T-helper 9 cell (primary cell): ENCODE measurements around the gene RIPOR3.
"Not testable (repeated sequence)": the region's sequence is repeated elsewhere in the genome, so short reads cannot be mapped to it uniquely, and the experiment has no call there.

Source experiments
- DNase-seq: peaks from one replicate; pipeline ENCODE4 v3.0.0-alpha.2; 2020

The RIPOR3 gene

GRCh38 chr20:50701041-50701963 lies 10.0 kb upstream of the RIPOR3 start:
- no peak for DNase-seq

GRCh38 chr20:50699688-50700087 lies 8.3 kb upstream of the RIPOR3 start:
- DNase-seq = no peak

- not testable (repeated sequence) for DNase-seq
These were observed 6.9 kb upstream of the RIPOR3 start for GRCh38 chr20:50698255-50698654.

- no peak for DNase-seq
These were observed 4.0 kb upstream of the RIPOR3 start for GRCh38 chr20:50695135-50695872.

GRCh38 chr20:50694379-50695134 lies 3.2 kb upstream of the RIPOR3 start:
- DNase-seq = no peak

GRCh38 chr20:50693001-50693400 lies 1.7 kb upstream of the RIPOR3 start:
- DNase-seq = no peak

- no peak for DNase-seq
These were observed 1.2 kb upstream of the RIPOR3 start for GRCh38 chr20:50692552-50692933.

- no peak for DNase-seq
These were observed 520 bp upstream of the RIPOR3 start for GRCh38 chr20:50691573-50692551.

- DNase-seq = no peak
These were observed 1.3 kb downstream of the RIPOR3 start for GRCh38 chr20:50689864-50690649.

GRCh38 chr20:50688256-50688975 lies 2.9 kb downstream of the RIPOR3 start:
- no peak for DNase-seq

- no peak for DNase-seq
These were observed 4.5 kb downstream of the RIPOR3 start for GRCh38 chr20:50686821-50687220.

GRCh38 chr20:50683570-50683969 lies 7.8 kb downstream of the RIPOR3 start:
- DNase-seq = no peak

- DNase-seq = no peak
These were observed 8.3 kb downstream of the RIPOR3 start for GRCh38 chr20:50682947-50683530.

- no peak for DNase-seq
These were observed 9.3 kb downstream of the RIPOR3 start for GRCh38 chr20:50682065-50682464.

- DNase-seq = no peak
These were observed 9.8 kb downstream of the RIPOR3 start for GRCh38 chr20:50681359-50682064.

- no peak for DNase-seq
These were observed 11.0 kb downstream of the RIPOR3 start for GRCh38 chr20:50680105-50680960.

GRCh38 chr20:50679753-50680104 lies 11.6 kb downstream of the RIPOR3 start:
- DNase-seq = no peak

GRCh38 chr20:50678169-50678898 lies 13.0 kb downstream of the RIPOR3 start:
- DNase-seq = no peak
